HG03469 (cell line): Measurements from ENCODE around the gene KLF5.

ENCODE experiments used
- ATAC-seq: cut with Tn5 transposase; IDR thresholded peaks from one replicate; pipeline ENCODE4 v1.9.1; 2021; ENCODE audit warnings: mild to moderate bottlenecking, moderate library complexity, moderate number of reproducible peaks; ENCODE audit not compliant: unreplicated experiment

KLF5 gene

DNA sequence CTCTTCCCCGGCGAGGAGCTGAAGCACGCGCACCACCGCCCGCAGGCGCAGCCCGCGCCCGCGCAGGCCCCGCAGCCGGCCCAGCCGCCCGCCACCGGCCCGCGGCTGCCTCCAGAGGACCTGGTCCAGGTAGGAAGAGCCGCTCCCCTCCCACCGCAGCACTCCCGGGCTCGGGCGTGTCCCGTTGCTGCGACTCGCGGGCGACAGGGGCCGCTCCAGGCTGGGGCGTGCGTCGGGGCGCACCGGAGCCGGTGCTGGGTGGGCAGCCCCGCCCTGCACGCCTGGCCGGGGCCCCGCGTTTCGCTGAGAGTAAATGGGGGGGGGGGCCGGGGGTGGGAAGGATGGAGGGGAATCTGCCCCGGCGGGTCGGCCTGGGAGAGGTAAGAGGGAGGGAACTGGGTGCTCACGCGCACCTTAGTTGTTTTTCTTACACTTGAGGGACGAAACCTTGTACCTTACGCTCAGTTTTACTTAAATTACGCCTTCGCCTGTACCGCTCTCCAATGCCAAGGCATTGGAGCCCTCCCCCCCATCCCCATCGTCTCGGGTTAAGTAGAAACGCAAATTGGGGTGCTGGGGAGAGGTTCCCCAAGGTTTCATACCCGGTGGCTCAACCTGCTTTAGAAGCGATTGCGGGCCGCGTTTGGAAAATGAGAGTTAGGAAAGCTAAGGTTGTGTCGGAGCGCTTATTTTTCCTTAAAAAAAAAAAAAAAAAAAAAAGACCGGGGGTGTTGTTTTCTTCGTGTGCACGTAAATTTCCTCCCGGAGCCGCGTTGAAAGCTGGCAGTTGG lies 850 bp downstream of the KLF5 start:
- ATAC-seq, result peak; percentile 25

DNA sequence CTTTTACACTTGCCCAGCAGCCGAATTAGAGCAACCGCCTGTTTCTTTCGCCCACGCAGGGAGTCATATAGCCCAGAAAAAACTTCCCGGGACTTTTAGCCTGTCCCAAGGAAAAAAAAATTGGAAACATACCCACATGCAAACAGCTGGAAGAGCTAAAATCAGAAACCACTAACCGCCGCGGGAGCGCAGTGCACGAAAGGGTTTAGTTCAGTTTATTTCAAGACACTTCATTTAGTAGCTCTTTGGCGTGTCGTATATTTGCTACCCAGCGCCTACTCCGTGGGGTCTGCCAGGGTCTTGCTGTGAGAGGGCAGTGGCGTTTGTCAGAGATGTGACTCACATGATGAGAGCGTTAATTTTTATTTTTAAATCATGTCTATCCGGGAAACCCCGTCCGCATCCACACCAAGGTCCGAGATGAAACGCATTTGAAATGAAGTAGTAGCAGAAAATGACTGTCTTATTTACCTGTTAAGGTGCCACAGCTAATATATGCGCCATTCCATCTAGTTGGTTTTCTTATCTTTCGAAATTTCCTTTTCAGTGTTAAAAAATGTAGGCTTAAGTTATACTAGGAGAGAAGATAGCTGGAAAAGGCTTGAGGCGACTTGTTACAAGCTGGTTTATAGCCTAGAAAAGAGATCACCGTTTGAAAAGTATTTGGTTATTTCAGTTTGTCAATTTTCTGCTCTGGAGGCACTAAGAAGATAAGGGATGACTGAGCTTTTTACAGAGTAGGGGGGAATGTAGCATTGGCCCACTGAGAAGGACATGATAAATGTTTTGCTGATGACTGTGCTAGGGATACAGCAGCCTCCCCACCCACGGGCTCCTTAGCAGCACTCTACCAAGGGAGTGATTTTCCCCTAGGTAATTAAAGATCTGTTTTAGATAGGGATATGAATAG lies 1.7 kb downstream of the KLF5 start:
- no peak for ATAC-seq

DNA sequence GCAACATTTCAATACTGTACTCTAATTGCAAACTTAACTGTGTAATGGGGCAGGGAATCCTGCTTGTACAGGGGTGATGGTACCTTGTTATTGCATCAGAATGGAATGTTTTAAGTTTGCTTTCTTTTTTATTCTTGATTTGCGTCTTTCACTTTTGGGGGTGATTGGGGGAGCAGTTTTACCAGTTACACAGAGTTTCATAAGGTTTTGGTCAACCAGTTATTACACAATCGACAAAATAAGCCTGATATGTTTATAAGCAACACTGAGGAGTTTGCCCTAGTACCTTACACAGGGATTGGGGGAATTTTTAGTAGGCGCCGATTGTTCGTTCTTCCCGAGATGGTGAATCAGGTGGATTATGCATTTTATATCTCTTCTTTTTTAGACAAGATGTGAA lies 2.7 kb downstream of the KLF5 start:
- no peak for ATAC-seq

DNA sequence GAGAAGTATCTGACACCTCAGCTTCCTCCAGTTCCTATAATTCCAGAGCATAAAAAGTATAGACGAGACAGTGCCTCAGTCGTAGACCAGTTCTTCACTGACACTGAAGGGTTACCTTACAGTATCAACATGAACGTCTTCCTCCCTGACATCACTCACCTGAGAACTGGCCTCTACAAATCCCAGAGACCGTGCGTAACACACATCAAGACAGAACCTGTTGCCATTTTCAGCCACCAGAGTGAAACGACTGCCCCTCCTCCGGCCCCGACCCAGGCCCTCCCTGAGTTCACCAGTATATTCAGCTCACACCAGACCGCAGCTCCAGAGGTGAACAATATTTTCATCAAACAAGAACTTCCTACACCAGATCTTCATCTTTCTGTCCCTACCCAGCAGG lies 3.1 kb downstream of the KLF5 start:
- ATAC-seq, result no peak

DNA sequence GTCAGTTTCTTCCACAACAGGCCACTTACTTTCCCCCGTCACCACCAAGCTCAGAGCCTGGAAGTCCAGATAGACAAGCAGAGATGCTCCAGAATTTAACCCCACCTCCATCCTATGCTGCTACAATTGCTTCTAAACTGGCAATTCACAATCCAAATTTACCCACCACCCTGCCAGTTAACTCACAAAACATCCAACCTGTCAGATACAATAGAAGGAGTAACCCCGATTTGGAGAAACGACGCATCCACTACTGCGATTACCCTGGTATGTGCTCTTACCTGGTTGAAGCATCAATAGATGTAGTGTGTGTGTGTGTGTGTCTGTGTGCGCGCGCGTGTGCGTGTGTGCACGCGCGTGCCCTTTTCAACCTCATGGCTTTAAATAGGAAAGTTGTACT lies 3.7 kb downstream of the KLF5 start:
- no peak for ATAC-seq

DNA sequence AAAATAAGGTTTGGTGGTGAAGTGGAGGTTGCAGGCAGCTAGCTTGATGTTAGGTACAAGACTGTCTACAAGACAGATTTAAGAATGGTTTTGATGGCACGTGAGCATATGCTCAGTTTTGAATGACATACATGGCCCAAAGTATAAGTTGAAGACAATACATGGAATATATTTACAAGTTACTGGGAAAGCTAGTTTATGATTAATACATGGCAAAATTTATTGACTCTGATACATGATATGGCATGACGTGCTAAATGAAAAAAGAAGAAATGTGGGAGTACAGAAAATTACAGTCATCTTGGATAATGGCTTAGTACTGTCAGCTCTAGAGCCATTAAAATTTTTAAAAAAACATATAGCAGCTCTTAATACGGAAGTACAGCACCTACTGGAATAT lies 4.4 kb downstream of the KLF5 start:
- ATAC-seq, result no peak

DNA sequence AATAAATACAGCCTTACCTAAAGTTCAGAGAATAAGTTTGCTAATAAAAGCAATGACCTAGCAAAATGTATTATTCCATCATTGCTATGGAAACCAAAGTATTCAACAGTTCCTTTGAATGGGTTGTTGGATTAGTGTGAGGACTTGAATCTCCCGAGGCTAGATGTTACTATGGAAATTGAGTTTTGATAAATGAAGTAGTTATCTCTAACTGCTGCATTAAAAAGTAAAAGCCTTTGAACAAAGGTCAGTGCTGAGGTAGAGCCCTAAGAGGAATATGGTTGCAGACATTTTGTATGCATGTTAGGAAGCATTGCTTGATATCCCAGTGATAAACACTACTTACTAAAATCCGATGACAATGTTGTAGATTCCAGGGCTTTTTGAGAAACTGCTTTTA lies 6.2 kb downstream of the KLF5 start:
- no peak for ATAC-seq

DNA sequence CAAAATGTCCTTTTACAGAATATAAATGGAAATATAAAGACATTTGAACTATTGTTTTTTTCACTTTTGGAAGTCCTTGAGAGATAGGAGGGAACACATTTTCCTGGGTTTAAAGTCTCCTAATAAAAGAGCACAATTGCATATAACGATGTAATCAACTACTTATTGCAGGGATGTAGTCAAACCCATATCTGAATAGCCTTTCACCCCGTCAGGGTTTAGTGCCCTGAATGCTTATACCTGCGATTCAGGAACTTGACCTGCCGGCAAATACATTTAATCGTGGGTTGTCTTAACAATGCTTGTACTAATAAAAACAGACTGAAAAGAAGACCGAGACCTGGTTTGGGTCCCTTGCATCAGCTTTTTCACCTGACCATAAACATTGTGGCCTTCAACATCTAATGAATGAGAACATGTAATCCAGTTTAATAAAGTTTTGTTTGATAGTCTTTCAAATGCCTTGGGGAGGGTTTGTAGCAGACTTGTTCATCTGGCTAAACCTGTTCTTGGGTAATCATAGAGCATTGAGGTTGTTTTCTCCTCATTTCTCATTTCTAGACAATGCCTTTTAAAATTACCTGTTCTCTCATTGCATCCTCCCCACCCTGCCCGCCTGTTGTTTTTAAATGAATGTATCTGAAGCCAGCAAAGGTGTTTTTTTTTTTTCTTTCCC lies 7.0 kb downstream of the KLF5 start:
- ATAC-seq, result no peak

DNA sequence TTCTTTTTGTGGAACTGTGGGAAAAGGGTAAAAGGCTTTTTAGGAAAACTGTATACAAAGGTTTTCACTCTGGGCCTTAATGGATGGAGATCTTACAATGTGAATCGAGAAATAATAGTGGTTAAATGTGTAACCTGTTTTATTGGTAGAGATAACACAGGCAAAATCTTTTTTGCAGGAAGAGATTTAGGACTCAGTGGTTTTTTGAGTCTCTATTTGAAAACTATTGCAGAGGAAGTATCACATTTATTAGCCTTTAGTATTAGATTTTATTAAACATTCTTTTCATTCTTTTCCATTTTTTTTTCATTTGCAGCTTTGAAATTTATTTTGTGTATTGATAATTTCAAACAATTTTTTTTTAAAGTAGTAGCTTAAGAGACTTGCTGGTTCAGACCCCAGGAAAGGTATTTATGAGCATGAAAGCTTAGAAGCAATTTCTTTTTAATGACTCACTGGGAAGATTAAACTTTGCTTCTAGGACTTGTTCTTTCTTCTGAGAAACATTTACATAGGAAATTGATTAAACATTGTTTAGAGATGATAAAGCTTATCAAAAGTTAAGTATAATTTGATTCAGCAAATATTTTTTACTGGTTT lies 10.5 kb downstream of the KLF5 start:
- ATAC-seq, result no peak

DNA sequence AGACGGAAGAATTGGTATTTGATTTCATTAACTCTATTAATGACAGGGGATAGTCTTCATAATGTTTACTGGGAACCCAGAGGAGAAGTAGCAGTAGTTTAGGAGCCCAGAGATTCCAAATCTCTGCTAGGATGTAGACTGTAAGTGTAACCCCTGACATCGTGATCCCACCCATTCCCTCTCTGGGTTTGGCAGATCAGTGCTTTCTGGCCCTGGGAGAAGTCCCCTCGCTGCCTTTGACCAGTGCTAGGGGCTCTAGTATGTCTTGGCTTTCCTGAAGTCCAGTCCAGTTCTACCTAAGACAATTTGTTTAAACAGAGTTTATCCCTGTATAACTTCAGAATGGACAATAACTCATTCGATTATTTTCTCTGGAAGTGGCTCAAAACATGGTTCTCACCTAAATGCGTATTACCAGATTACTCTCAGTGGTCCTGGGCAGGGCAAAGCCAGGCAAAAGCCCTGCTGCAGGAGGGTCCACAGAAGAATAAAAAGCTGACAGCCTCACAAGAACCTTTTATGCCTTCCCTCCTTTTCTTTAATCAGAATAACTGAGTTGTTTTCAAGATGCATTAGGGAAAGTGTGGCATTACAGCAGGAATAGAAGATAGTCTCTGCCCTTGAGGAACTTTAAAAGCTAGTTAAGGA lies 11.8 kb downstream of the KLF5 start:
- ATAC-seq, result no peak

DNA sequence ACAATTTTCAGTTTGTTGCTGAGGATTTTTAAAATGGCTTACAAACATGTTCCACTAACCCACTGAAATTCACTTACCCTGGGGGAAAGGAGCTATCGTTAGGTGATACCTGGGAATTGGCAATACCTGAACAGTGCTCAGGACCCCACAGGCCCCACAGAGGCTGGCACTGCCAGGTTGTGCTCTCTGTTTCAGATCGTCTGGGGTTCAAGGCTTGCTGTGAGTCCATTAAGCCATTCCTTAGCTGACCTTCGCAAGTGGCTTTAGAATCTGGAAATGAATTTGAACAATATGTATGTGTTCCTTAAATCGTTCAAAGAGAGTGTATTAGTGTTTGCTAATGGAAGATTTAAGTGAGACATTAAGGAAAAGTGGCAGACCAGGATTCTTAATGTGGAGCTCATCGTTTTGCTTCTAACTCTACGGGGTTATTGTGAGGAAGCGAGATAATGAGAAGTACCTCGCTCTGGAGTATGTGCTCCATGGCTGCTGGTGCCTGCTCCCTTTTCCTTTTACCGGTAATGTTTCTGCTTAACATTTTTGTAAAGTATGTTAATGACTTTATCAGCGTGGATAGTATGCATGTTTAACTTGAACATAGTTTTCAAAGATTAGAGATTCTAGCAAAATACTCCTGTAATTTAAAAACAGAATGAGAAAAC lies 13.6 kb downstream of the KLF5 start:
- no peak for ATAC-seq

DNA sequence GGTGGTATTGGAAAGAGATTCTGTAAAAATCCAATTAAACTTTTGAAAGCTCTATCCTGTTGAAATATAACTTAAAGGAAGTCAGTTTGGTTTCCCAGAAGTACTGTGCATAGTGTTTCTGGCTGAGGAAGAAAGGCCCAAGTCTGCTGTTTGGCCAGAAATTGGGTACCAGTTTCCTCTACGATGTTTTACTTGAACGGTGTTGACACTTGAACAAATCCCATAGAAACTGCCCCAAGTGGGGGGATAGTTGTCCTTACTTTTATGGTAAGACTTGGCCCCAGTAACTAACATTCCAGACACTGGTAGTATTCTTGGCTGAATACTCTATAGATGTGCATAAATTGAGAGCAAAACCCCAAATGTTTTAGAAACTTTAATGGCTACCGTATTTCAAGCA lies 14.2 kb downstream of the KLF5 start:
- ATAC-seq, result no peak

DNA sequence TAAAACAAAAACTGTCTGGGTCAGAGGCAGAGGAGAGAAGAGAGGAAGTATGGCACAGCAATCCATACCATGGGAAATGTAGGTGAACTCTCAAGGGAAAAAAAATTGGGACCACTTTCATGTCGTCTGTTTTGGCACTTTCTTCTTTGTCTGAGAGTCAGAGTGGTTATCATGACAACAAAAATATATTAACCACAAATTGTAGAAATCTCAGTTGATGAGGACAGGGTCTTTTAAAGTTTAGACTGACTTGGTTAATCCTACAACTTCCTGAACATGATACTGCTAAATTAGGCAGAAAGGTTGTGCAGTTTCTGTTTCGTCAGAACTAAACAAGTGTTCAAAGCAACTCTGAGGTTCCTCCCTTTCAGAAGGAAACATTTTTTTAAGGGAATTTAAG lies 15.2 kb downstream of the KLF5 start:
- peak; percentile 55 for ATAC-seq

DNA sequence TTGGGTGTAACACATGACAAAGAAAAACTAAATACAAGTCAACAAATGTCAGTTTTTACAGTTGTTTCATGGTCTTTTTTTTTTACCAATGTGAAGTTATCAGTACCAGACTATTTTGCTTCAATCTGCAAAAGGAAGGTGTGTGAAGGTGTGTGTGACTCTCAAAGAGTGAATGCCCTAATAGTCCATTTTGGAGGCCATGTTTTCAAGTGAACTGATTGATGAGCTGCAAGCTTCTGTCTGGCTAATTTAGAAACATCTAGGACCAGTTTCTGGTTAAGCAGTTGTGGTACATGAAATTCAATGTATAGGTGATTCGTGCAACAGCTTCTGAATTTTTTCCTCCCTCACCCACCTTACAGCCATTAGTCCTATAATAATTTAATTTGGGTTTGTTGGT lies 16.1 kb downstream of the KLF5 start:
- no peak for ATAC-seq

DNA sequence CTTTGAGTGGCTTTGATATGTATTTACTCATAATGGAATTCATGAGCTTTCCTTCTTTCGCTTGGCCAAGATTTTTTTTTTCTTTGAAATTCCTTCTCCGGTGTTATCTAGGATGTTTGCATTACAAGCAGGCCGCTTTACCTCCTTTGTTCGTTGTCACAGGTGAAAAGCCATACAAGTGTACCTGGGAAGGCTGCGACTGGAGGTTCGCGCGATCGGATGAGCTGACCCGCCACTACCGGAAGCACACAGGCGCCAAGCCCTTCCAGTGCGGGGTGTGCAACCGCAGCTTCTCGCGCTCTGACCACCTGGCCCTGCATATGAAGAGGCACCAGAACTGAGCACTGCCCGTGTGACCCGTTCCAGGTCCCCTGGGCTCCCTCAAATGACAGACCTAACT lies 16.7 kb downstream of the KLF5 start:
- no peak for ATAC-seq

DNA sequence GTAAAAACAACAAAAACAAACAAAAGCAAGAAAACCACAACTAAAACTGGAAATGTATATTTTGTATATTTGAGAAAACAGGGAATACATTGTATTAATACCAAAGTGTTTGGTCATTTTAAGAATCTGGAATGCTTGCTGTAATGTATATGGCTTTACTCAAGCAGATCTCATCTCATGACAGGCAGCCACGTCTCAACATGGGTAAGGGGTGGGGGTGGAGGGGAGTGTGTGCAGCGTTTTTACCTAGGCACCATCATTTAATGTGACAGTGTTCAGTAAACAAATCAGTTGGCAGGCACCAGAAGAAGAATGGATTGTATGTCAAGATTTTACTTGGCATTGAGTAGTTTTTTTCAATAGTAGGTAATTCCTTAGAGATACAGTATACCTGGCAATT lies 17.1 kb downstream of the KLF5 start:
- no peak for ATAC-seq

DNA sequence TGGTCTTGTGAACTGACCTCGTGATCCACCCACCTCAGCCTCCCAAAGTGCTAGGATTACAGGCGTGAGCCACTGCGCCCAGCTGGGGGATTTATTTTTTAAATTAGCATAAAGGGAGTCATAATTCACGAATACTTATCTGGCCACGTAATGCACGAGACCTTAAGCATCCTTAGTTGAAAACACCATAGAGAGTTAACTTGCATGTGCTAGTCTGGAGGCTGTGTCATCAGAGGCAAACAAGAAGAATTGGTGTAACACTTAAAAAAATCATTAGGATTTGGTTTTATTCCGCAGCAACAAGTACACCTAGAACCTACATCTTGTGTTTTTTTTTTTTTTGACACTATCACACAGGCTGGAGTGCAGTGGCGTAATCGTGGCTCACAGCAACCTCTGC lies 19.1 kb downstream of the KLF5 start:
- ATAC-seq, result no peak

DNA sequence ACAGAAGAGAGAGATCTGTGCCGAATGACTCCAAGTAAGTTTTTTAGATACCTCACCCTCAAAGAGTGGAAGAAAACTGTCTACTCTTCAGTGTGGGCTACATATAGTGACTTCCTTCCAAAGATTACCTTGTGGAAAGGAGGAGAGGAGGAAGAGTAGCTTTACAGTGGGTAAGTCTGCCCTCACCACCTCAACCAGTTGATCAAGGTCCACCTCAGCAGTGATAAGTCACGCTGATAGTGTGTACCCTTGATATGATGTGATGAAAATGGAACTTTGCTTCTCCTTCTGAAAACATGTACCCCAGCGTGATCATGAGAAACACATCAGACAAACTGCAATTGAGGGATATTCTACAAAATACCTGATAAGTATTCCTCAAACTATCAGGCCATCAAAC lies 20.6 kb downstream of the KLF5 start:
- ATAC-seq, result no peak

DNA sequence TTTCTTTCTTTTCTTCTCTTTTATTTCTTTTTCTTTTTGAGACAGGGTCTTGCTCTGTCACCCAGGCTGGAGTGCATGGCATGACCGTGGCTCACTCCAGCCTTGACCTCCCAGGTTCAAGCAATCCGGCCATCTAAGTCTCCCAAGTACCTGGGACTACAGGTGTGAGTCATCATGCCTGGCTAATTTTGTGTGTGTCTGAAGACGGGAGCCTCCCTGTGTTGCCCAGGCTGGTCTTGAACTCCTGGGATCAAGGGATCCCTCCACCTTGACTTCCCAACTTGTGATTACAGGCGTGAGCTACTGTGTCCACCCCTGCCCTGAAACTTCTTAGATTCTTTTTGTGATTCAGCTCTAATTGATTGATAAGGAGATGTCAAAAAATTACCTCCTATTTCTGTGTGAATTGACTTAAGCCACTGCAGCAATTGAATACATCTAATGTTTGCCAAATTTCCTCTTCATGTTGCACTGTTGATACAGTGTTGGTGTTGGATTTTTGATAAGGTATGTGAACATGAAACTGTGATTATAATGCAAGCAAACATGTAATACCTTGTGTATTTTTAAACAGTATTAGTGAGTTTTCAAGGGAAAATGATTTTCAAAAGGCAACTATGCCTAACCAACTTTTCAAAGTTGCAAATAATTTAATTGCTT lies 22.6 kb downstream of the KLF5 start:
- no peak for ATAC-seq

DNA sequence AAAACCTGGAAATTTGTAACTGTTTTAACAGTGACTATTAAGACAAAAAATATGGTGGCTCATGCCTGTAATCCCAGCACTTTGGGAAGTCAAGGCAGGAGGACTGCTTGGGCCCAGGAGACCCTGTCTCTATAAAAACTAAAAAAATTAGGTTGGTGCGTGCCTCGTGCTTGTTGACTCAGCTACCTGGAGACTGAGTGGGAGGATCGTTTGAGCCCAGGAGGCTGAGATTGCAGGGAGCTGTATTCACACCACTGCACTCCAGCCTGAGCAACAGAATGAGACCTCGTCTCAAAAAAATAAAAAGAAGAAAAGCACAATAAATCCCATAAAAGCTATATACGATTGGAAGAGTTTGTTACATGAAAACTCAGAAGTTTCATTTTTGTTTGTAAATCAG lies 23.7 kb downstream of the KLF5 start:
- no peak for ATAC-seq
